Thoracic aorta (tissue), 2 donors: ENCODE measurements around the gene EVI2A. TPM values are rescaled to one million over a fixed set of nuclear protein-coding genes. Genes with fewer than 3 reads are reported as not detected.

ENCODE experiments used
- ATAC-seq: fragments of 150-250 bp; one replicate; pipeline ENCODE4 v1.8.0; 2017; ENCODE audit warnings: low read depth; ENCODE audit not compliant: insufficient number of reproducible peaks, low FRiP score
- DNase-seq: peaks from one replicate; pipeline ENCODE4 v3.0.0-alpha.2; 2020; ENCODE audit warnings: low spot score
- H3K27ac ChIP-seq, 2 donors: fragments of 200-600 bp; sonication (generic); 1 replicate in 1 of 2; 2 replicates in 1 of 2; pipeline ENCODE4 v1.5.1; 2016; ENCODE audit warnings: mild to moderate bottlenecking in 2 of 2, moderate library complexity in 2 of 2
- H3K27me3 ChIP-seq: fragments of 200-600 bp; sonication (generic); replicated peaks from 2 replicates; pipeline ENCODE4 v1.6.0; 2016; ENCODE audit warnings: mild to moderate bottlenecking; ENCODE audit not compliant: insufficient read depth
- H3K36me3 ChIP-seq: fragments of 200-600 bp; sonication (generic); one replicate; pipeline ENCODE4 v1.5.1; 2016
- H3K4me1 ChIP-seq, 2 donors: fragments of 200-600 bp; sonication (generic); 1 replicate in 1 of 2; 2 replicates in 1 of 2; pipeline versions ENCODE4 v1.5.1 to v1.6.0; 2016; ENCODE audit warnings: low read depth in 2 of 2, mild to moderate bottlenecking in 1 of 2; ENCODE audit not compliant: control insufficient read depth in 1 of 2
- H3K4me3 ChIP-seq: fragments of 200-600 bp; sonication (generic); 2 replicates; pipeline ENCODE4 v1.5.1; 2016; ENCODE audit warnings: mild to moderate bottlenecking
- H3K9me3 ChIP-seq: fragments of 200-600 bp; sonication (generic); 2 replicates; pipeline ENCODE4 v1.5.1; 2016
- CTCF ChIP-seq: fragments of 200-600 bp; sonication (generic); IDR thresholded peaks from one replicate; pipeline ENCODE4 v1.5.1; 2019; ENCODE audit warnings: antibody characterized with exemption
- total RNA-seq, 2 donors: library from RNA; depleted of rRNA; stranded (reverse); fragments of >200 nt; gene quantifications; one replicate each; pipeline versions ENCODE4 v1.1.0 to v1.2.3, GENCODE V29; 2016

The EVI2A gene
- total RNA-seq, 2 donors from 2014 or later = 7.6 to 15.5 TPM

- no peak for DNase-seq
- no peak for TF ChIP-seq CTCF
- ATAC-seq = no peak
- H3K27ac ChIP-seq = peak overlapping the region in 1 of 2 donors; percentile 28
- peaks cover 2% of the 10 kb centered on the region for H3K36me3 ChIP-seq
- H3K27me3 ChIP-seq = no peaks in the 10 kb centered on the region
- no peaks in the 10 kb centered on the region for H3K4me1 ChIP-seq
- H3K9me3 ChIP-seq = no peaks in the 10 kb centered on the region
- peak overlapping the region; percentile 65 for H3K4me3 ChIP-seq
Observed at GRCh38 chr17:31309556-31309955, 11.9 kb downstream of the EVI2A start.

GRCh38 chr17:31308372-31309334 is 12.8 kb downstream of the EVI2A start:
- Histone ChIP-seq H3K27ac (no peak overlapping the region), H3K4me1 (no peaks in the 10 kb centered on the region), H3K36me3 (peaks cover 4% of the 10 kb centered on the region), H3K9me3 (no peaks in the 10 kb centered on the region), H3K4me3 (peak overlapping the region; percentile 13), H3K27me3 (no peaks in the 10 kb centered on the region)
- TF ChIP-seq CTCF = no peak
- DNase-seq = no peak
- ATAC-seq = no peak

GRCh38 chr17:31307640-31308039 is 13.8 kb downstream of the EVI2A start:
- no peak for DNase-seq
- Histone ChIP-seq H3K9me3 (no peaks in the 10 kb centered on the region), H3K27me3 (no peaks in the 10 kb centered on the region), H3K4me3 (no peak overlapping the region), H3K36me3 (peaks cover 4% of the 10 kb centered on the region), H3K27ac (no peak overlapping the region), H3K4me1 (no peaks in the 10 kb centered on the region)
- no peak for TF ChIP-seq CTCF
- no peak for ATAC-seq

- no peak for DNase-seq
- H3K9me3 ChIP-seq = no peaks in the 10 kb centered on the region
- no peak overlapping the region for H3K4me3 ChIP-seq
- no peak for TF ChIP-seq CTCF
- no peak overlapping the region for H3K27ac ChIP-seq
- peaks cover 2% of the 10 kb centered on the region for H3K36me3 ChIP-seq
- no peaks in the 10 kb centered on the region for H3K27me3 ChIP-seq
- H3K4me1 ChIP-seq = no peaks in the 10 kb centered on the region
- ATAC-seq = no peak
Observed at GRCh38 chr17:31299624-31300023, 21.8 kb downstream of the EVI2A start.

GRCh38 chr17:31297090-31297489 is 24.3 kb downstream of the EVI2A start, which contains the start of gene OMG:
OMG (minus strand) TSS chr17:31297239; CDS start chr17:31296331, 908 bp downstream.
- Histone ChIP-seq H3K4me1 (no peaks in the 10 kb centered on the region), H3K9me3 (no peaks in the 10 kb centered on the region), H3K27me3 (no peaks in the 10 kb centered on the region), H3K36me3 (no peaks in the 10 kb centered on the region), H3K27ac (no peak within 1 kb of the TSS), H3K4me3 (no peak within 1 kb of the TSS)
- ATAC-seq (no peak), DNase-seq (no peak)
- TF ChIP-seq CTCF = no peak
